HG02759 (cell line): Measurements from ENCODE around the gene STIM1.

ENCODE experiments used
- ATAC-seq: cut with Tn5 transposase; IDR thresholded peaks from one replicate; pipeline ENCODE4 v1.9.1; 2021; ENCODE audit warnings: mild to moderate bottlenecking, moderate library complexity; ENCODE audit not compliant: unreplicated experiment

The STIM1 gene

GRCh38 chr11:3909901-3910300 lies 54.4 kb downstream of the STIM1 start:
- ATAC-seq: no peak

- no peak for ATAC-seq
Measured at GRCh38 chr11:3911908-3912505, 56.5 kb downstream of the STIM1 start.

GRCh38 chr11:3913921-3914320 lies 58.5 kb downstream of the STIM1 start:
- ATAC-seq: no peak

GRCh38 chr11:3914805-3915204 lies 59.3 kb downstream of the STIM1 start:
- ATAC-seq: no peak

- ATAC-seq: no peak
Measured at GRCh38 chr11:3916962-3917361, 61.5 kb downstream of the STIM1 start.

GRCh38 chr11:3920148-3920852 lies 64.8 kb downstream of the STIM1 start:
- peak; percentile 54 for ATAC-seq

GRCh38 chr11:3922056-3922455 lies 66.6 kb downstream of the STIM1 start:
- no peak for ATAC-seq

- no peak for ATAC-seq
Measured at GRCh38 chr11:3925513-3925912, 70.0 kb downstream of the STIM1 start.

GRCh38 chr11:3926458-3927095 lies 71.1 kb downstream of the STIM1 start:
- ATAC-seq: no peak

GRCh38 chr11:3927129-3927796 lies 71.8 kb downstream of the STIM1 start:
- ATAC-seq: no peak

GRCh38 chr11:3929232-3929631 lies 73.8 kb downstream of the STIM1 start:
- no peak for ATAC-seq

GRCh38 chr11:3929649-3930048 lies 74.2 kb downstream of the STIM1 start:
- no peak for ATAC-seq

- no peak for ATAC-seq
Measured at GRCh38 chr11:3932698-3933097, 77.2 kb downstream of the STIM1 start.

- ATAC-seq: no peak
Measured at GRCh38 chr11:3933165-3933628, 77.7 kb downstream of the STIM1 start.

GRCh38 chr11:3934658-3935057 lies 79.2 kb downstream of the STIM1 start:
- ATAC-seq: no peak

- no peak for ATAC-seq
Measured at GRCh38 chr11:3936517-3936916, 81.1 kb downstream of the STIM1 start.

GRCh38 chr11:3939211-3939610 lies 83.7 kb downstream of the STIM1 start:
- ATAC-seq: no peak

GRCh38 chr11:3939651-3940190 lies 84.3 kb downstream of the STIM1 start:
- ATAC-seq: no peak

- no peak for ATAC-seq
Measured at GRCh38 chr11:3942160-3942955, 86.9 kb downstream of the STIM1 start.

- ATAC-seq: no peak
Measured at GRCh38 chr11:3942956-3943497, 87.6 kb downstream of the STIM1 start.
